ENCODE results near the gene PAWR.
"Not testable (repeated sequence)": the region's sequence is repeated elsewhere in the genome, so short reads cannot be mapped to it uniquely, and the experiment has no call there.

Gene PAWR

GRCh38 chr12:79585147-79585546 lies 105.6 kb downstream of the PAWR start:
- DNase-seq = no peak

GRCh38 chr12:79573820-79574219 lies 116.9 kb downstream of the PAWR start:
- DNase-seq = no peak

DNA sequence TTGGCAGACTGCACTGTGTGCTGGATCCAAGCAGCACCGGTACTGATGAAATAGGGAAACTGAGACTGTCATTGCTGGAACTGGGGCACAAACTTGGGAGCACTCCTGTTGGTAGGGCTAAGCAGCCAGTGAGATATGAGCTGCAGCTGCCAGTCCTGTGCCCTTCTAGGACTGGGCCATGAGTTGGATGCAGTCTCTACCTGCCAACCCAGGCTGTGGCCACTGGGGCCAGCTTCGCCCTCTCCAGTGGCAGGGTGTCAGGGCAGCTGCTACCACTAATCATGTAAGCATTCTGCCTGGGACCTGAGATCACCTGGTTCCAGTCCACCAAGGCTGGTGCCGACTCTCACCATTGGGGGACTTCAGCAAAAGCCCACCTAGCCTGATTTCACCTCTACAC lies 121.1 kb downstream of the PAWR start:
- no peak for DNase-seq

GRCh38 chr12:79567175-79567563 lies 123.6 kb downstream of the PAWR start:
- DNase-seq = no peak

- DNase-seq = no peak
Measured at GRCh38 chr12:79566452-79567174, 124.2 kb downstream of the PAWR start.

- not testable (repeated sequence) for DNase-seq
Measured at GRCh38 chr12:79564727-79565350, 125.9 kb downstream of the PAWR start.

DNA sequence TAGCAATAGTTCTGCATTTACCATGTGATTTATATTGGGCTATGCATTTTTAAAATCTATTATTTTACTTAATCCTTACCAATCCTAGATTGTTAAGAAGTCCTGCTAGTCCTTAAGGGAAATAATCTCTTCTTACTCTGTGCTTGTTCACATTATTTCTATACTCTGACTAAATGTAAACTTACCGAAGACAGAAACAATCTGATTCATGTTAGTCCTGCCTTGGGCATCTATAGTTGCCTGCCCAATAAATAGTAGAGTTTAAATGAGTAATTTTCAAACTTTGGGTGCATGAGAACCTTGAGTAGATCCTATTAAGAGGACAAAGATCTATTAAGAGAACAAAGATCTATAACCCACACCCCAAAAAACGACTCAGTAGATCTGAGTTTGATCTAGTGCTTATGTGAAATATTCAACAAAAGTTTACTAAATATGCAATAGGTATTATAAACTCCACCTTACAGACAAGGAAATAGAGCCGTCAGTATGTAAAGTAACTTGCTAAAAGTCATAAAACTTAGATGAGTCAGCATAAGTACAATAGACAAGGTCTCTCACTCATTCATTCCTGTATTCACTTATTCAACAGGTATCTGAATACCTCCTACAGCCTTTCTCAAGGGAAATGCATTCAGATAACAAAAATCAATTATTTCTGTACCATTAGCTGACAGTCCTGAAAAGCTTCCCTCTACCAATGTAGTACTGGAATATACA lies 127.6 kb downstream of the PAWR start:
- DNase-seq = no peak

GRCh38 chr12:79561401-79562132 lies 129.2 kb downstream of the PAWR start:
- DNase-seq = no peak

- DNase-seq = no peak
Measured at GRCh38 chr12:79560225-79560889, 130.4 kb downstream of the PAWR start.

GRCh38 chr12:79559591-79559990 lies 131.2 kb downstream of the PAWR start:
- no peak for DNase-seq

GRCh38 chr12:79558924-79559469 lies 131.8 kb downstream of the PAWR start:
- no peak for DNase-seq

- no peak for DNase-seq
Measured at GRCh38 chr12:79557690-79558315, 133.0 kb downstream of the PAWR start.

DNA sequence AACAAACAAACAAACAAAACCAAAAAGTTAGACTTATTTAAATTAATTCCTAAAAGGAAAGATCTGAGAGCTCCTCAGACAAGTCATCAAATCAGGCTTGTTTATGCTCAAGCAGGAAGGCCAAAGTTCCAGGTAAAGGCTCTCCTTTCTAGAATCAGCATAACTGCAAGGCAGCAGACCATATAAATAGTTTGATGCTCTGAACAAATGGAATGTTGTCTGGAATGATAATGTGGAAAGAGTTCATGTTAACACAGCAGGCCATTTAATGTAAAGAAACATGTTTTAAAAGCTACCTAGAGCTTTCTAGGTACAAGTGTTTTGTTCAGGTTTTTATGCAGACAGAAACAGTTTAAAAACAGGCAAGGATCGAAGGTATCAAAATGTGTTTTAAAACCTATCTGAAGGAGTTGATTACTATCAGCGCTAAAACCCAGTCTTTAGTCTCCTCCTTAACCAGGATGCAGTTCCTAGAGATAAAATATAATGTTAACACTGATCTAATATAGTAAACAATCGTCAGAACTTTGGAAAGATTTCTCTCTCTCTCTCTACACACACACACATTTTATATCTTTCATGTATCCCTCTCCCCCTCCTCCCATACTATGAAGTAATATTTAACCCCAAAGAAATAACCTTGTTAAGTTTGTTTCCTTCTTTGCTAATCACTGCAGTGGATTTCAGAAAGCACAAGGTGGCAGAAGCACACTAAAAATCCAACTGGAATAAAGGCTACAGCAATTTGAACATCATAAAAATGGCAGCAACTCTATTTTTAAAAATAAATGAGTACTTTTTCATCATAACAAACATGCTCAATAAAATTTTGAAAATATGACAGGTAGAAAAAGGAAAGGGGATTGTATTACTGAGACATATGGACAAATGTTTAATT lies 135.5 kb downstream of the PAWR start:
- peak in 1 of 2 donors; percentile 2 for DNase-seq

DNA sequence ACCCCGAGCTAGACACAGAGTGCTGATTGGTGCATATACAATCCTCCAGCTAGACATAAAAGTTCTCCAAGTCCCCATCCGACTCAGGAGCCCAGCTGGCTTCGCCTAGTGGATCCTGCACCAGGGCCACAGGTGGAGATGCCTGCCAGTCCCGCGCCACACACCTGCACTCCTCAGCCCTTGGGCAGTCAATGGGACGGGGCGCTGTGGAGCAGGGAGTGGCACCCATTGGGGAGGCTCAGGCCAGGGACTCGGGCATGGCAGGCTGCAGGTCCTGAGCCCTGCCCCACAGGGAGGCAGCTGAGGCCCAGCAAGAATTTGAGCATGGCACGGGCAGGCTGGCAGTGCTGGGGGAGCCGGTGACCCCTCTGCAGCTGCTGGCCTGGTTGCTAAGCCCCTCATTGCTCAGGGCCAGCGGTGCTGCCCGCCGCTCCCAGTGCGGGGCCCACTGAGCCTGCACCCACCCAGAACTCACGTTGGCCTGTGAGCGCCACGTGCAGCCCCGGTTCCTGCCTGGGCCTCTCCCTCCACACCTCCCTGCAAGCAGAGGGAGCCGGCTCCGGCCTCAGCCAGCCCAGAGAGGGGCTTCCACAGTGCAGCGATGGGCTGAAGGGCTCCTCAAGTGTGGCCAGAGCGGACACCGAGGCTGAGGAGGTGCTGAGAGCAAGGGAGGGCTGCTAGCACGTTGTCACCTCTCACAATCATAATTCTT lies 136.7 kb downstream of the PAWR start:
- no peak for DNase-seq

DNA sequence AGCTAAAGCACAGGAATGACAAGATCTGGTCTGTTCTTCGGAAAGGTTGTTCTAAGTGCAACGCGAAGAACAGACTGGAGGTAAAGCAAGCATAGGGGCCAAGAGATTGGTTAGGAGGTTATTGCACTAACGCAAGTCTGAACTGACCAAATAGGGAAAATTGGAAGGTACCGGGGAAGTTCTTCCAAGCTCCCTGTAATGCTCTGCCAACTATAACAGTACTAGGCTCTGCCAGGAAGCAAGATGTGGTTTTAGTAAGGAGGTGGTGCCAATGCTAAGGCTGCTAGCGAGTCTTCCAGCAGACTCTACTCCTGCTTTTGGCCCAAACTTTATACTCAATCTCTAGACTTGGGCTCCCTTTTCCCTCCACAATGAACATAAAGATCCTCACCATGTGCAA lies 138.6 kb downstream of the PAWR start:
- DNase-seq = no peak

- no peak for DNase-seq
Measured at GRCh38 chr12:79549531-79550271, 141.1 kb downstream of the PAWR start.

GRCh38 chr12:79548610-79548924 lies 142.2 kb downstream of the PAWR start:
- no peak for DNase-seq

DNA sequence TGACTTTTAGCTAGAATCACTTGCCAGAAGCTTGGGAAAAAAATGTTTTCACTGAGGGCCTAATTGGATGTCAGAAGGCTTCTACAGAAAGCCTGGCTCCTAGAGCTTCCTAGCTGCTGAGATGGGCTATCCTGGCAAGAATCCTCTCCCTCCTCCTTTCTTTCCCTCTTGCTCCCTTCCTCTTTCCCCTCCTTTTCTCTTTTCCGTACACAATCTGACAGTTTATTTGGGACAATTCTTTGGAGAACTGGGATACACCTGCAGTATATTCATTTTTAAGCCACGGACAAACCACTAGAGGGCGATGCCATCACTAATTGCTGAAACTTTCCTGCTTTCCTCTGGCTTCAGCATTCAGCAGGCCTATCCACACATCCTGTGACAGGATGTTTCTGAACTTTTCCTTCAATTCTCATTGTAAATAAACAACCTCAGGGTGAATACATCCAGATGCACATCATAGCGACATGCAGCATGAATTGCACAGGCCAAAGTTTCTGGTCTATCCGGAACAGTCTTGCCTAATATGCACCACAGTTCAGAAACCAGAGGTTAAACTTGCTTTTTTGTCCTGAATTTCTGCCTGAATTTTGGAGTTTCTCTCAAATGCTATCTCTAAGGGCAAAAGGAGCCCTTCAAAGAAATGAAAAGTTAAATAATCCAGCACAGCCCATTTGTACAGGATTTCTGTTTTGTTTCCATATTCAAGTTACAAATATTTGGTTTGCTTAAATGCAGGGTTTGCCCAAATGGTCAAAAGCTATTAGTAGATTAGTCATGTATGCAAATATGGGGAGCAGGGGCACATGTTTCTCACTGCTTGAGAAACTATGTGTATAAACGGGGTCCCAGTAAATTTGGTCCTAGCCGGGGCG lies 142.8 kb downstream of the PAWR start:
- peak in 1 of 2 donors; percentile 18 for DNase-seq

Data from CD4-positive, alpha-beta T cell treated with Interleukin-4 for 1 hour (primary cell).